HG03378 (cell line): ENCODE measurements around the gene HERC3.
A peak's percentile ranks its signal among the peaks of the same experiment; 100 is the strongest.

ENCODE experiments used
- ATAC-seq: cut with Tn5 transposase; IDR thresholded peaks from one replicate; pipeline ENCODE4 v1.9.1; 2021; ENCODE audit warnings: mild to moderate bottlenecking, moderate library complexity; ENCODE audit not compliant: unreplicated experiment

Gene HERC3

GRCh38 chr4:88591787-88592599, at the start of gene HERC3:
TSS of gene HERC3 (plus strand) at chr4:88592480. CDS start at chr4:88605824, 13,344 bp downstream.
- ATAC-seq, result peak; percentile 95

- no peak for ATAC-seq
These were observed 42.5 kb upstream of the HERC3 start for GRCh38 chr4:88549815-88550214.

- no peak for ATAC-seq
These were observed 24.7 kb upstream of the HERC3 start for GRCh38 chr4:88567591-88567990.

- no peak for ATAC-seq
These were observed 22.3 kb upstream of the HERC3 start for GRCh38 chr4:88570001-88570400.

GRCh38 chr4:88573276-88573980, 18.9 kb upstream of the HERC3 start:
- ATAC-seq, result no peak

GRCh38 chr4:88573995-88574394, 18.3 kb upstream of the HERC3 start:
- no peak for ATAC-seq

- ATAC-seq, result no peak
These were observed 17.1 kb upstream of the HERC3 start for GRCh38 chr4:88575186-88575585.

- ATAC-seq, result no peak
These were observed 9.8 kb upstream of the HERC3 start for GRCh38 chr4:88582493-88582892.

- ATAC-seq, result no peak
These were observed 8.4 kb upstream of the HERC3 start for GRCh38 chr4:88583631-88584470.

- ATAC-seq, result no peak
These were observed 7.8 kb upstream of the HERC3 start for GRCh38 chr4:88584471-88584900.

GRCh38 chr4:88585917-88586316, 6.4 kb upstream of the HERC3 start:
- no peak for ATAC-seq

- ATAC-seq, result no peak
These were observed 5.0 kb upstream of the HERC3 start for GRCh38 chr4:88587306-88587705.

GRCh38 chr4:88592600-88593448, 544 bp downstream of the HERC3 start:
- ATAC-seq, result peak; percentile 40

- no peak for ATAC-seq
These were observed 5.8 kb downstream of the HERC3 start for GRCh38 chr4:88597970-88598660.

- no peak for ATAC-seq
These were observed 7.0 kb downstream of the HERC3 start for GRCh38 chr4:88599298-88599697.

GRCh38 chr4:88599714-88600113, 7.4 kb downstream of the HERC3 start:
- ATAC-seq, result no peak

GRCh38 chr4:88600176-88600838, 8.0 kb downstream of the HERC3 start:
- ATAC-seq, result no peak

- ATAC-seq, result no peak
These were observed 12.8 kb downstream of the HERC3 start for GRCh38 chr4:88604978-88605678.

- ATAC-seq, result no peak
These were observed 13.5 kb downstream of the HERC3 start for GRCh38 chr4:88605736-88606135.
